ENCODE measurements around the gene TAGAP.

Gene TAGAP

GRCh38 chr6:159077123-159077522, 32.3 kb upstream of the TAGAP start:
- no peaks in the 10 kb centered on the region for H3F3A ChIP-seq (ENCODE audit: insufficient read depth, low read length)
- no peak overlapping the region for H3K4me2 ChIP-seq (ENCODE audit: low read depth, low read length)
- H3K27ac ChIP-seq (ENCODE audit: low read length), result no peak overlapping the region
- no peak overlapping the region for H3K9ac ChIP-seq (ENCODE audit: low read length)
- no peak overlapping the region for H3K4me3 ChIP-seq (ENCODE audit: low read length)
- no peak for DNase-seq
- no peaks in the 10 kb centered on the region for H3K27me3 ChIP-seq (replicated peaks; ENCODE audit: insufficient read depth, low read length)
- no peaks in the 10 kb centered on the region for H3K9me3 ChIP-seq (replicated peaks; ENCODE audit: insufficient read depth, low read length)
- H3K4me1 ChIP-seq (ENCODE audit: low read length), result no peaks in the 10 kb centered on the region
- H3K9me2 ChIP-seq (replicated peaks; ENCODE audit: insufficient read depth, low read length), result no peaks in the 10 kb centered on the region
- H3K36me3 ChIP-seq (replicated peaks; ENCODE audit: insufficient read depth, low read length), result no peaks in the 10 kb centered on the region
- TF ChIP-seq EZH2 (optimal IDR thresholded peaks at IDR 0.05; ENCODE audit: low read depth, low read length) (no peak), EZH2phosphoT487 (IDR thresholded peaks at IDR 0.05; ENCODE audit: low read length) (no peak), CTCF (IDR thresholded peaks at IDR 0.05; ENCODE audit: low read length) (no peak)
- H4K20me1 ChIP-seq (ENCODE audit: insufficient read depth, low read length), result no peaks in the 10 kb centered on the region
- H3K79me2 ChIP-seq (ENCODE audit: low read length), result no peaks in the 10 kb centered on the region
- no peak overlapping the region for H2AFZ ChIP-seq (ENCODE audit: low read length)

GRCh38 chr6:159075506-159076228, 30.9 kb upstream of the TAGAP start:
- no peaks in the 10 kb centered on the region for H4K20me1 ChIP-seq (ENCODE audit: insufficient read depth, low read length)
- H3K4me2 ChIP-seq (ENCODE audit: low read depth, low read length), result no peak overlapping the region
- TF ChIP-seq CTCF (IDR thresholded peaks at IDR 0.05; ENCODE audit: low read length) (no peak), EZH2phosphoT487 (IDR thresholded peaks at IDR 0.05; ENCODE audit: low read length) (no peak), EZH2 (optimal IDR thresholded peaks at IDR 0.05; ENCODE audit: low read depth, low read length) (no peak)
- DNase-seq, result no peak
- no peaks in the 10 kb centered on the region for H3K9me3 ChIP-seq (replicated peaks; ENCODE audit: insufficient read depth, low read length)
- no peaks in the 10 kb centered on the region for H3K4me1 ChIP-seq (ENCODE audit: low read length)
- H3K79me2 ChIP-seq (ENCODE audit: low read length), result no peaks in the 10 kb centered on the region
- no peak overlapping the region for H3K4me3 ChIP-seq (ENCODE audit: low read length)
- no peak overlapping the region for H2AFZ ChIP-seq (ENCODE audit: low read length)
- H3K27ac ChIP-seq (ENCODE audit: low read length), result no peak overlapping the region
- H3K27me3 ChIP-seq (replicated peaks; ENCODE audit: insufficient read depth, low read length), result no peaks in the 10 kb centered on the region
- no peaks in the 10 kb centered on the region for H3F3A ChIP-seq (ENCODE audit: insufficient read depth, low read length)
- no peaks in the 10 kb centered on the region for H3K9me2 ChIP-seq (replicated peaks; ENCODE audit: insufficient read depth, low read length)
- no peaks in the 10 kb centered on the region for H3K36me3 ChIP-seq (replicated peaks; ENCODE audit: insufficient read depth, low read length)
- no peak overlapping the region for H3K9ac ChIP-seq (ENCODE audit: low read length)

DNA sequence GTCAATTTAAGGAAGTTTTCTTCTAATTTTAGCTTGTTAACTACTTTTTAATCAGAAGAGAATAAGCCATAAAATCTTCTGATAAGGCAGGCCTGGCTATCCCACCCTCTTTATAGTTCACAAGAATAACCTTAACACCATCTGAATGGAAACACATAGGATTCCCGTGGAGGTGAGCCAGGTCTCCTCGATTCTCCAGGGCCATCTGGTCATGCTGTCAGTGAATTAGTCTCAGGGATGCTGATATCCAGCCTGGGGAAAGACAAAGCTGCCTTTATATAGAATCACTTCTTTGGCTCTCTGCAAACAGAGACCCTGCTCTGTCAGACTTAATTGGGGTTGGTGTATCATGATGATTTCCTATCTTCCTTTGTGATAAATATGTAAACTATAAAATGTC, 30.1 kb upstream of the TAGAP start:
- no peaks in the 10 kb centered on the region for H3K9me2 ChIP-seq (replicated peaks; ENCODE audit: insufficient read depth, low read length)
- no peak overlapping the region for H3K9ac ChIP-seq (ENCODE audit: low read length)
- no peak for DNase-seq
- no peaks in the 10 kb centered on the region for H3K79me2 ChIP-seq (ENCODE audit: low read length)
- no peak overlapping the region for H3K4me3 ChIP-seq (ENCODE audit: low read length)
- no peaks in the 10 kb centered on the region for H4K20me1 ChIP-seq (ENCODE audit: insufficient read depth, low read length)
- no peaks in the 10 kb centered on the region for H3F3A ChIP-seq (ENCODE audit: insufficient read depth, low read length)
- H3K27me3 ChIP-seq (replicated peaks; ENCODE audit: insufficient read depth, low read length), result no peaks in the 10 kb centered on the region
- H3K9me3 ChIP-seq (replicated peaks; ENCODE audit: insufficient read depth, low read length), result no peaks in the 10 kb centered on the region
- no peak overlapping the region for H2AFZ ChIP-seq (ENCODE audit: low read length)
- H3K4me1 ChIP-seq (ENCODE audit: low read length), result no peaks in the 10 kb centered on the region
- TF ChIP-seq EZH2 (optimal IDR thresholded peaks at IDR 0.05; ENCODE audit: low read depth, low read length) (no peak), CTCF (IDR thresholded peaks at IDR 0.05; ENCODE audit: low read length) (no peak), EZH2phosphoT487 (IDR thresholded peaks at IDR 0.05; ENCODE audit: low read length) (no peak)
- no peak overlapping the region for H3K4me2 ChIP-seq (ENCODE audit: low read depth, low read length)
- H3K36me3 ChIP-seq (replicated peaks; ENCODE audit: insufficient read depth, low read length), result no peaks in the 10 kb centered on the region
- H3K27ac ChIP-seq (ENCODE audit: low read length), result no peak overlapping the region
